HG02970 (cell line): ENCODE results near the gene NMUR1.

ENCODE experiments used
- ATAC-seq: cut with Tn5 transposase; IDR thresholded peaks from one replicate; pipeline ENCODE4 v1.9.1; 2021; ENCODE audit warnings: mild to moderate bottlenecking, moderate library complexity, moderate number of reproducible peaks; ENCODE audit not compliant: unreplicated experiment, low FRiP score

The NMUR1 gene

GRCh38 chr2:231494669-231495068 lies 35.6 kb downstream of the NMUR1 start:
- ATAC-seq, result no peak

- ATAC-seq, result no peak
These were observed 39.4 kb downstream of the NMUR1 start for GRCh38 chr2:231490801-231491200.

GRCh38 chr2:231489990-231490389 lies 40.3 kb downstream of the NMUR1 start:
- no peak for ATAC-seq

GRCh38 chr2:231488331-231488730 lies 41.9 kb downstream of the NMUR1 start:
- no peak for ATAC-seq

GRCh38 chr2:231486851-231487596 lies 43.2 kb downstream of the NMUR1 start:
- ATAC-seq, result no peak

GRCh38 chr2:231483398-231484329 lies 46.6 kb downstream of the NMUR1 start:
- ATAC-seq, result no peak

GRCh38 chr2:231482806-231483391 lies 47.3 kb downstream of the NMUR1 start:
- ATAC-seq, result no peak

GRCh38 chr2:231480781-231481180 lies 49.5 kb downstream of the NMUR1 start:
- ATAC-seq, result no peak

GRCh38 chr2:231479455-231479854 lies 50.8 kb downstream of the NMUR1 start:
- no peak for ATAC-seq

GRCh38 chr2:231476920-231477319 lies 53.3 kb downstream of the NMUR1 start:
- ATAC-seq, result no peak

GRCh38 chr2:231475965-231476364 lies 54.3 kb downstream of the NMUR1 start:
- ATAC-seq, result no peak
